K562 (cell line): ENCODE results near the gene NAV2. TPM values are rescaled to one million over a fixed set of nuclear protein-coding genes. Genes with fewer than 3 reads are reported as not detected.

Source experiments
- ATAC-seq: fragments of 200-7000 bp; cut with Tn5 transposase; 3 replicates; pipeline ENCODE4 v1.9.1; 2020; ENCODE audit warnings: moderate library complexity
- BruUV-seq: library from RNA; stranded (reverse); fragments of 400-500 nt; replicated peaks from 2 replicates; lab custom pipeline; 2021; lab: Mats Ljungman, UMichigan
- CTCF ChIA-PET: fragments of 300-600 bp; formaldehyde crosslinking; extraction: SDS; loops from one replicate; lab custom pipeline; 2021; ENCODE audit warnings: low intra/inter-chr PET ratio; lab: Yijun Ruan, JAX
- POLR2A ChIA-PET: fragments of 300-600, 350-650 bp; sonication (Branson Sonifier 250); formaldehyde crosslinking; extraction: SDS; loops from one replicate; lab custom pipeline; 2021; ENCODE audit warnings: antibody characterized with exemption, inconsistent platforms; lab: Yijun Ruan, JAX
- DNase-seq, 4 experiments: peaks; one replicate each; pipeline versions ENCODE4 v3.0.0 to v3.0.0-alpha.2; 2011 to 2018; ENCODE audit warnings: low spot score in 3 of 4, mixed read lengths in 3 of 4; ENCODE audit errors: extremely low read depth in 1 of 4
- FAIRE-seq: peaks from 2 replicates; lab custom pipeline; 2011; peaks lifted over from hg19 to GRCh38; lab: Jason Lieb, UNC
- H2AFZ ChIP-seq: 2 replicates; pipeline ENCODE4 v1.6.0; 2011; ENCODE audit warnings: low read depth, low read length, control low read depth, inconsistent platforms
- H3K27ac ChIP-seq: fragments of 200-600 bp; 3 replicates; pipeline ENCODE4 v1.8.0; 2011; ENCODE audit warnings: low read depth, mild to moderate bottlenecking, control low read depth, inconsistent platforms, low read length, moderate library complexity, mixed read lengths; ENCODE audit errors: extremely low read depth
- H3K27me3 ChIP-seq, 2 experiments: fragments of 300-600 bp in 1 of 2; 2 replicates in 1 of 2; 3 replicates in 1 of 2; pipeline versions ENCODE4 v1.6.0 to v1.8.0; 2011; ENCODE audit warnings: inconsistent platforms in 2 of 2, low read length in 2 of 2, mild to moderate bottlenecking in 1 of 2, mixed read lengths in 1 of 2, moderate library complexity in 1 of 2; ENCODE audit not compliant: control insufficient read depth in 2 of 2, insufficient read depth in 2 of 2
- H3K36me3 ChIP-seq: fragments of 300-600 bp; 3 replicates; pipeline ENCODE4 v1.8.0; 2011; ENCODE audit warnings: mild to moderate bottlenecking, low read length, inconsistent platforms; ENCODE audit not compliant: control insufficient read depth, insufficient read depth
- H3K4me1 ChIP-seq, 2 experiments: fragments of 200-600 bp in 1 of 2; replicated peaks in 1 of 2; 2 replicates in 1 of 2; 3 replicates in 1 of 2; pipeline versions ENCODE4 v1.5.1 to v1.8.0; 2011; ENCODE audit warnings: inconsistent platforms in 2 of 2, low read length in 2 of 2, mild to moderate bottlenecking in 1 of 2, mixed read lengths in 1 of 2, moderate library complexity in 1 of 2; ENCODE audit not compliant: control insufficient read depth in 2 of 2, insufficient read depth in 2 of 2
- H3K4me2 ChIP-seq: 2 replicates; pipeline ENCODE4 v1.6.1; 2011; ENCODE audit warnings: low read length, control low read depth, inconsistent platforms, mixed read lengths; ENCODE audit not compliant: insufficient read depth
- H3K4me3 ChIP-seq: fragments of 200-600 bp; sonication (generic), shearing (Covaris generic); 2 replicates; pipeline ENCODE4 v1.5.1; 2016; ENCODE audit warnings: control low read depth, inconsistent platforms
- H3K79me2 ChIP-seq: fragments of 200-600 bp; 3 replicates; pipeline ENCODE4 v1.8.0; 2011; ENCODE audit warnings: low read length, inconsistent platforms; ENCODE audit not compliant: control insufficient read depth, insufficient read depth
- H3K9ac ChIP-seq, 2 experiments: 2 replicates each; pipeline versions ENCODE4 v1.6.0 to v1.6.1; 2011; ENCODE audit warnings: low read depth in 2 of 2, low read length in 2 of 2, control low read depth in 1 of 2, inconsistent platforms in 1 of 2, mild to moderate bottlenecking in 1 of 2, mixed read lengths in 1 of 2; ENCODE audit not compliant: insufficient read depth in 1 of 2
- H3K9me1 ChIP-seq: one replicate; pipeline ENCODE4 v1.6.0; 2011; ENCODE audit warnings: inconsistent platforms, mild to moderate bottlenecking, low read length, moderate library complexity; ENCODE audit not compliant: control insufficient read depth, insufficient read depth
- H3K9me3 ChIP-seq: replicated peaks from 2 replicates; pipeline ENCODE4 v1.5.1; 2011; ENCODE audit warnings: low read depth, low read length, inconsistent platforms; ENCODE audit not compliant: control insufficient read depth, insufficient read depth
- H4K20me1 ChIP-seq: replicated peaks from 2 replicates; pipeline ENCODE4 v1.6.1; 2011; ENCODE audit warnings: low read length, inconsistent platforms, mixed read lengths; ENCODE audit not compliant: control insufficient read depth, insufficient read depth
- CBFA2T2 ChIP-seq: fragments of 450-650 bp; conservative IDR thresholded peaks from 2 replicates; pipeline ENCODE4 v1.6.1; 2017; ENCODE audit warnings: mild to moderate bottlenecking
- CSDE1 ChIP-seq, 2 experiments: fragments of 450-650 bp; IDR thresholded peaks; 2 replicates each; pipeline ENCODE4 v1.6.1; 2016; ENCODE audit warnings: mild to moderate bottlenecking in 1 of 2
- GATAD2B ChIP-seq: fragments of 450-650 bp; IDR thresholded peaks from 2 replicates; pipeline ENCODE4 v1.6.1; 2017; ENCODE audit warnings: mild to moderate bottlenecking, borderline replicate concordance
- ILF3 ChIP-seq: fragments of 450-650 bp; IDR thresholded peaks from 2 replicates; pipeline ENCODE4 v1.6.1; 2018; ENCODE audit warnings: antibody characterized with exemption, mild to moderate bottlenecking, moderate library complexity, borderline replicate concordance
- JUND ChIP-seq, 2 experiments: IDR thresholded peaks; 2 replicates in 1 of 2; 3 replicates in 1 of 2; pipeline ENCODE4 v1.6.1; 2011; ENCODE audit warnings: borderline replicate concordance in 2 of 2, low read depth in 2 of 2, low read length in 2 of 2, improper control_type of control experiment in 1 of 2, missing biosample characterization in 1 of 2, missing genetic modification characterization in 1 of 2, missing genetic modification reagents in 1 of 2
- NCOA2 ChIP-seq, 2 experiments: fragments of 450-650 bp; IDR thresholded peaks; 2 replicates each; pipeline ENCODE4 v1.6.1; 2018; ENCODE audit warnings: mild to moderate bottlenecking in 2 of 2, moderate library complexity in 1 of 2; ENCODE audit not compliant: partially characterized antibody in 2 of 2
- NRF1 ChIP-seq, 2 experiments: fragments of 450-650 bp; IDR thresholded peaks in 1 of 2; conservative IDR thresholded peaks in 1 of 2; 2 replicates each; pipeline ENCODE4 v1.6.1; 2014; ENCODE audit warnings: mild to moderate bottlenecking in 2 of 2
- POLR2B ChIP-seq: fragments of 450-650 bp; IDR thresholded peaks from 2 replicates; pipeline ENCODE4 v1.6.1; 2018; ENCODE audit warnings: low read depth; ENCODE audit not compliant: partially characterized antibody
- PRMT5 ChIP-seq: sonication (generic); formaldehyde crosslinking; IDR thresholded peaks from 2 replicates; pipeline ENCODE4 v1.5.0; 2020; ENCODE audit warnings: missing genetic modification reagents
- RAD51 ChIP-seq: fragments of 450-650 bp; IDR thresholded peaks from 2 replicates; pipeline ENCODE4 v1.7.1; 2016; ENCODE audit warnings: low read depth, mild to moderate bottlenecking, borderline replicate concordance
- SAFB2 ChIP-seq: fragments of 200-400 bp; formaldehyde crosslinking; IDR thresholded peaks from 2 replicates; pipeline ENCODE4 v1.6.1; 2018; ENCODE audit warnings: borderline replicate concordance, low read length, low read depth, moderate library complexity; ENCODE audit not compliant: severe bottlenecking
- TCF7L2 ChIP-seq: fragments of 150-350 bp; IDR thresholded peaks from 2 replicates; pipeline ENCODE4 v1.6.1; 2016; ENCODE audit warnings: low read depth, mild to moderate bottlenecking, low read length, moderate library complexity
- TEAD4 ChIP-seq, 2 experiments: sonication (generic) in 1 of 2; formaldehyde crosslinking in 1 of 2; IDR thresholded peaks; 2 replicates each; pipeline versions ENCODE4 v1.6.1 to v1.8.0; 2012 to 2022; ENCODE audit warnings: borderline replicate concordance in 1 of 2, inconsistent platforms in 1 of 2, low read length in 1 of 2, mild to moderate bottlenecking in 1 of 2, missing genetic modification reagents in 1 of 2
- THRAP3 ChIP-seq: fragments of 450-650 bp; IDR thresholded peaks from 2 replicates; pipeline ENCODE4 v1.6.1; 2016; ENCODE audit warnings: mild to moderate bottlenecking, inconsistent platforms, borderline replicate concordance
- ZBED1 ChIP-seq: IDR thresholded peaks from 2 replicates; pipeline ENCODE4 v1.6.1; 2014
- ZBTB43 ChIP-seq: sonication (generic); formaldehyde crosslinking; IDR thresholded peaks from 2 replicates; pipeline ENCODE4 v1.8.0; 2023; ENCODE audit warnings: mild to moderate bottlenecking, missing genetic modification reagents
- ZNF175 ChIP-seq: fragments of 200-800 bp; sonication (Bioruptor generic); IDR thresholded peaks from 2 replicates; pipeline ENCODE4 v1.6.1; 2016; ENCODE audit warnings: low read depth, mild to moderate bottlenecking, missing genetic modification characterization, missing compliant biosample characterization
- ZNF316 ChIP-seq: fragments of 450-650 bp; IDR thresholded peaks from 2 replicates; pipeline ENCODE4 v1.6.1; 2016
- WGBS: fragments of 100-300 bp; shearing (Covaris generic); methylation state at CpG from one replicate; pipeline ENCODE4 v1.1.6; 2016; ENCODE audit warnings: low coverage, mixed read lengths; ENCODE audit not compliant: insufficient coverage; ENCODE audit errors: missing lambda C conversion rate; 5-methylcytosine and 5-hydroxymethylcytosine counted together
- in situ Hi-C: fragments of 300-500 bp; cut with MboI; formaldehyde crosslinking; loops from 4 replicates; pipeline ENCODE4 v1.15.0; 2018; ENCODE audit warnings: inconsistent platforms, mixed read lengths
- intact Hi-C: fragments of 100-400 bp; cut with micrococcal nuclease; formaldehyde crosslinking; loops from 2 replicates; pipeline ENCODE4 v1.14.2; 2022
- polyA plus RNA-seq, 8 experiments: library from polyadenylated mRNA; depleted of rRNA in 4 of 8; stranded (reverse) in 5 of 8; unstranded in 3 of 8; fragments of >200 nt; fragmentation: Nextera tagmentation in 2 of 8; fragmentation: Illumina TruSeq in 1 of 8; extraction: Ambion mirVana in 2 of 8; extraction: Trizol in 1 of 8; gene quantifications; 2 replicates each; pipeline versions ENCODE4 v1.2.1 to v1.2.3, GENCODE V29; 2011 to 2014; ENCODE audit warnings: inconsistent platforms in 1 of 8, missing spikeins in 1 of 8
- total RNA-seq, 7 experiments: library from RNA; depleted of rRNA in 6 of 7; stranded (reverse); fragments of >200 nt in 6 of 7; fragmentation: Illumina TruSeq in 2 of 7; extraction: Trizol in 2 of 7; gene quantifications; 2 replicates each; pipeline versions ENCODE4 v1.2.1 to v1.2.3, GENCODE V29; 2011 to 2021; ENCODE audit warnings: low replicate concordance in 1 of 7

Gene NAV2
- total and polyA plus RNA-seq, 9 of the 15 experiments (the other 6 are each of a cell fraction or from before 2014, with no cell fraction given) = 0.03 to 0.35 (median 0.05) TPM

- CTCF ChIA-PET = no interaction called here
Observed at GRCh38 chr11:19987331-19987801, 274.7 kb downstream of the NAV2 start.

GRCh38 chr11:19988598-19988997, 276.0 kb downstream of the NAV2 start:
- FAIRE-seq = no peak
- in situ Hi-C loops = no loop called here
- Histone ChIP-seq H3K9me1 (no peaks in the 10 kb centered on the region), H3K79me2 (no peaks in the 10 kb centered on the region), H3K4me1 (peaks cover 5 to 10% of the 10 kb centered on the region in 2 experiments), H3K27me3 (no peaks in the 10 kb centered on the region), H3K9ac (no peak overlapping the region), H4K20me1 (no peaks in the 10 kb centered on the region), H3K4me2 (no peak overlapping the region), H3K36me3 (no peaks in the 10 kb centered on the region), H3K4me3 (no peak overlapping the region), H3K27ac (no peak overlapping the region), H2AFZ (no peak overlapping the region), H3K9me3 (peaks cover 4% of the 10 kb centered on the region; the same call in 1 of the 2 replicates)
- ChIA-PET CTCF (no interaction called here), POLR2A (interaction anchor here (0.6 kb wide), 1 partner anchor 43 kb away, joined by 3 read pairs; no protein-coding TSS in a partner anchor)
- 28% methylated on average over 2 of the region's 2 CpGs for WGBS
- no peak; the same call in 2 of the 3 replicates for ATAC-seq
- no peak for DNase-seq
- intact Hi-C loops = no loop called here
- BruUV-seq = no TSS peak
- TF ChIP-seq SAFB2 (no peak), THRAP3 (no peak), ZNF316 (no peak), POLR2B (no peak), ZNF175 (CRISPR knock-in tag) (no peak), CSDE1 (IDR thresholded peaks at IDR 0.05) (no peak), ZBTB43 (no peak), GATAD2B (no peak), RAD51 (no peak), ZBED1 (no peak), CBFA2T2 (no peak), ILF3 (no peak), NCOA2 (IDR thresholded peaks at IDR 0.05; ENCODE audit: partially characterized antibody in 2 of 2) (no peak)

More at GRCh38 chr11:19987331-19987801, 274.7 kb downstream of the NAV2 start:
- H3K27ac ChIP-seq = no peak overlapping the region
- in situ Hi-C loops (no loop called here), intact Hi-C loops (no loop called here)
- H3K9ac ChIP-seq = peak overlapping the region in 1 of 2 experiments; percentile 37; a peak in 1 of 4 replicates
- no peaks in the 10 kb centered on the region for H3K9me3 ChIP-seq
- H3K27me3 ChIP-seq = no peaks in the 10 kb centered on the region
- no TSS peak for BruUV-seq
- H3K4me1 ChIP-seq = peaks cover 5 to 20% of the 10 kb centered on the region in 2 experiments
- H3K79me2 ChIP-seq = no peaks in the 10 kb centered on the region
- POLR2A ChIA-PET = no interaction called here
- peak overlapping the region; percentile 65 for H2AFZ ChIP-seq
- H3K36me3 ChIP-seq = no peaks in the 10 kb centered on the region
- no peaks in the 10 kb centered on the region for H3K9me1 ChIP-seq
- FAIRE-seq (peak; percentile 29), DNase-seq (peak in 1 of 4 experiments; percentile 34)
- no peak for TF ChIP-seq NRF1 (conservative IDR thresholded peaks at IDR 0.05 in 1 of 2, IDR thresholded peaks at IDR 0.05 in 1 of 2)
- TF ChIP-seq TCF7L2 = no peak
- TF ChIP-seq JUND (IDR thresholded peaks at IDR 0.05; ENCODE audit: borderline replicate concordance, low read depth, low read length) = 0 out of 2 replicates have a peak, but pooled peaks have one; percentile 3
- no peak for TF ChIP-seq JUND (tag; IDR thresholded peaks at IDR 0.05; ENCODE audit: borderline replicate concordance, low read depth, low read length)
- no peak for TF ChIP-seq PRMT5 (CRISPR knock-in tag)
- peak; percentile 24; the same call in 1 of the 2 replicates for TF ChIP-seq TEAD4 (IDR thresholded peaks at IDR 0.05; ENCODE audit: low read length)
- no peak for TF ChIP-seq TEAD4 (CRISPR knock-in tag; IDR thresholded peaks at IDR 0.05; ENCODE audit: borderline replicate concordance)
- TF ChIP-seq, all 486 proteins: peak for 2
- ATAC-seq = peak; percentile 55
- Histone ChIP-seq H3K4me2 (no peak overlapping the region), H3K4me3 (no peak overlapping the region), H4K20me1 (no peaks in the 10 kb centered on the region)
- WGBS = 0% methylated on average over 2 of the region's 2 CpGs
